Osteoblast (primary cell): ENCODE results near the gene NINJ1. TPM values are rescaled to one million over a fixed set of nuclear protein-coding genes. Genes with fewer than 3 reads are reported as not detected.

ENCODE experiments used
- DNase-seq: peaks from one replicate; pipeline ENCODE4 v3.0.0; 2011; ENCODE audit warnings: low spot score, mixed read lengths; ENCODE audit not compliant: insufficient read length; ENCODE audit errors: missing footprints
- H2AFZ ChIP-seq: 2 replicates; pipeline ENCODE4 v1.6.0; 2011; ENCODE audit warnings: mild to moderate bottlenecking, low read length
- H3K27ac ChIP-seq: 2 replicates; pipeline ENCODE4 v1.5.1; 2011; ENCODE audit warnings: mild to moderate bottlenecking, low read depth, low read length, moderate library complexity
- H3K27me3 ChIP-seq: 2 replicates; pipeline ENCODE4 v1.6.0; 2012; ENCODE audit warnings: mild to moderate bottlenecking, control low read depth, inconsistent platforms, low read length, moderate library complexity; ENCODE audit not compliant: insufficient read depth
- H3K36me3 ChIP-seq: 2 replicates; pipeline ENCODE4 v1.5.1; 2011; ENCODE audit warnings: mild to moderate bottlenecking, low read length, control low read depth, moderate library complexity; ENCODE audit not compliant: insufficient read depth
- H3K4me1 ChIP-seq: 2 replicates; pipeline ENCODE4 v1.5.1; 2011; ENCODE audit warnings: mild to moderate bottlenecking, low read length, control low read depth, moderate library complexity; ENCODE audit not compliant: insufficient read depth
- H3K4me2 ChIP-seq: 2 replicates; pipeline ENCODE4 v1.6.0; 2011; ENCODE audit warnings: mild to moderate bottlenecking, low read length; ENCODE audit not compliant: insufficient read depth
- H3K4me3 ChIP-seq: fragments of 200-600 bp; sonication (generic); 3 replicates; pipeline ENCODE4 v1.5.1; 2012; ENCODE audit warnings: mild to moderate bottlenecking, low read length, inconsistent platforms; ENCODE audit not compliant: insufficient read depth
- H3K79me2 ChIP-seq: 2 replicates; pipeline ENCODE4 v1.6.0; 2012; ENCODE audit warnings: mild to moderate bottlenecking, low read length, control low read depth, inconsistent platforms; ENCODE audit not compliant: insufficient read depth
- H3K9me3 ChIP-seq: 2 replicates; pipeline ENCODE4 v1.5.1; 2011; ENCODE audit warnings: low read depth, low read length, control low read depth
- H4K20me1 ChIP-seq: 2 replicates; pipeline ENCODE4 v1.6.0; 2012; ENCODE audit warnings: mild to moderate bottlenecking, low read length, control low read depth; ENCODE audit not compliant: insufficient read depth
- CTCF ChIP-seq: IDR thresholded peaks from 2 replicates; pipeline ENCODE4 v1.5.1; 2011; ENCODE audit warnings: mild to moderate bottlenecking, low read depth, low read length, moderate library complexity; ENCODE audit errors: extremely low read depth
- total RNA-seq: library from RNA; depleted of rRNA; stranded (reverse); fragments of >200 nt; gene quantifications from 2 replicates; pipeline ENCODE4 v1.2.3, GENCODE V29; 2012

NINJ1 gene
- total RNA-seq, 1 donor: 34.7 TPM

GRCh38 chr9:93180938-93181337 is 46.9 kb upstream of the NINJ1 start:
- Histone ChIP-seq H4K20me1 (no peaks in the 10 kb centered on the region), H3K36me3 (no peaks in the 10 kb centered on the region), H3K4me3 (no peak overlapping the region), H3K4me1 (no peaks in the 10 kb centered on the region), H3K4me2 (no peak overlapping the region), H3K27ac (no peak overlapping the region), H2AFZ (no peak overlapping the region), H3K27me3 (peaks cover 41% of the 10 kb centered on the region), H3K9me3 (no peaks in the 10 kb centered on the region), H3K79me2 (no peaks in the 10 kb centered on the region)
- TF ChIP-seq CTCF: no peak
- peak; percentile 66 for DNase-seq

DNA sequence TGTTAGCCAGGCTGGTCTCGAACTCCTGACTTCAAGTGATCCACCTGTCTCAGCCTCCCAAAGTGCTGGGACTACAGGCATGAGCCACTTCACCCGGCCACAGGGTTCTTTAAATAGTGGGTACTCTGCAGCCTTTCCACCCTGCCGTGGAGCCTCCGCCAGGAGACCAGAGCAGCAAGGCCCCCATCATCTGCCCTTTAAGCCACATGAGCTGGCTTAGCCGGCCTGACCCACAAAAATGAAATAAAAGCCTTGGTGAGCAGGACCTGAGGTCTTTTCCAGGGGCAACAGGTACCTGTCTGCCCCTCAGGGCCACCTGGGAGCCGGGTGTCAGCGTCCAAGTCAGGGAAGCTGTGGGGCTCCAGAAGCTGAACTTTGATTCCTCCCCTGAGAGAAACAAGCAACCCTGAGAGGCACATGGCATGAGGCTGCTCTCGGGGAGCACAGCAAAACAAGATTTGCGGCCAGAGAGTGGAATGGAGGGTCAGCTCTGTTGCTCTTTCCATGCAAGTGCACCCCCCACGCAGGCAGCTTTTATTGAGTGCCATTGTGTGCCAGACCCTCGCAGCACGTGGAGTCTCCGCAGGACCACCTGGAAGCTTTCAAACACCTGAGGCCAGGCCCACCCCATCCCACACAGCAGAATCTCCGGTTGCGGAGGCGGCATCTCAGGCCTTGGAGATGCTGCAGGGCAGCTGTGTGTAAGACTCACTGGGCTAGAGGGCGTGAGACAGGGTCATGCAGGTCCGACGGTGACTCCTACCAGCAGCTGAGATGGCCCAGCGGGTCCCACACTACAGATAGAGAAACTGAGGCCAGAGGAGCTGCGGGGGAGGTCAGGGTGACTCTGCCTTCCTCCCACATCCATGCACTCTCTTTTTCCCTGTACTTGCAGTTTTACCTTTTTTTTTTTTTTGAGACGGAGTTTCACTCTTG is 45.1 kb upstream of the NINJ1 start:
- H3K4me1 ChIP-seq: no peaks in the 10 kb centered on the region
- no peak overlapping the region for H3K4me3 ChIP-seq
- H3K27ac ChIP-seq: no peak overlapping the region
- H3K79me2 ChIP-seq: no peaks in the 10 kb centered on the region
- H3K9me3 ChIP-seq: no peaks in the 10 kb centered on the region
- H3K36me3 ChIP-seq: no peaks in the 10 kb centered on the region
- DNase-seq: peak; percentile 73
- peaks cover 32% of the 10 kb centered on the region for H3K27me3 ChIP-seq
- no peaks in the 10 kb centered on the region for H4K20me1 ChIP-seq
- no peak overlapping the region for H2AFZ ChIP-seq
- no peak overlapping the region for H3K4me2 ChIP-seq
- TF ChIP-seq CTCF: no peak

GRCh38 chr9:93177676-93178075 is 43.6 kb upstream of the NINJ1 start:
- no peak overlapping the region for H3K4me2 ChIP-seq
- no peaks in the 10 kb centered on the region for H3K4me1 ChIP-seq
- H3K36me3 ChIP-seq: no peaks in the 10 kb centered on the region
- no peaks in the 10 kb centered on the region for H3K79me2 ChIP-seq
- no peak for TF ChIP-seq CTCF
- H3K4me3 ChIP-seq: no peak overlapping the region
- DNase-seq: peak; percentile 51
- peaks cover 20% of the 10 kb centered on the region for H3K27me3 ChIP-seq
- no peaks in the 10 kb centered on the region for H4K20me1 ChIP-seq
- no peaks in the 10 kb centered on the region for H3K9me3 ChIP-seq
- no peak overlapping the region for H3K27ac ChIP-seq
- no peak overlapping the region for H2AFZ ChIP-seq

DNA sequence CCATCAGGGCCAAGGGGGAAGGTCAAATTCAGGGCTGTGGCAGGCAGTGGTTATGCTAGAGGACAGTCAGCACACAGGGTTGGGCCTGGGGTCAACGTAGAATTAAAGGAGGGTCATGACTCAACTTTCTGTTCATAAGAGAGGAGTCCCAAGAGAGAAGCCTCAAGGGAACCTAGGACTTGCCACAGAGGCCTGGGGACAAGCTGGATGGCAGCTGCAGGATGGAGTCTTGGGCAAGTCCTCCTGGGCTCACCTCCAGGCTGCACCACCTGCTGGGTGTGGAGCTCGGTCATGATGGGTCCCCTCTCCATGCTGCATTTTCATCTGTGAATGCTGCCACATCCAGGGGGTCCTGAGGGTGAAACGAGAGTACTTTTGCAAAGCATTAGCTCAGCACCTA is 40.9 kb upstream of the NINJ1 start:
- TF ChIP-seq CTCF: no peak
- Histone ChIP-seq H3K27ac (no peak overlapping the region), H2AFZ (no peak overlapping the region), H3K36me3 (no peaks in the 10 kb centered on the region), H3K4me2 (no peak overlapping the region), H3K27me3 (peaks cover 3% of the 10 kb centered on the region), H3K9me3 (no peaks in the 10 kb centered on the region), H3K79me2 (no peaks in the 10 kb centered on the region), H3K4me1 (no peaks in the 10 kb centered on the region), H3K4me3 (no peak overlapping the region), H4K20me1 (no peaks in the 10 kb centered on the region)
- no peak for DNase-seq
